Glomerular endothelial cell (primary cell): ENCODE measurements around the gene LRBA. TPM values are rescaled to one million over a fixed set of nuclear protein-coding genes. Genes with fewer than 3 reads are reported as not detected.

Experiments
- DNase-seq: peaks from one replicate; pipeline ENCODE4 v3.0.0-alpha.2; 2011; ENCODE audit warnings: low read depth, low spot score; ENCODE audit errors: extremely low read depth
- total RNA-seq: library from RNA; depleted of rRNA; stranded (reverse); fragments of >200 nt; gene quantifications from 2 replicates; pipeline ENCODE4 v1.2.3, GENCODE V29; 2015

LRBA gene
- total RNA-seq, 1 donor from 2014 or later: 23.7 TPM

DNA sequence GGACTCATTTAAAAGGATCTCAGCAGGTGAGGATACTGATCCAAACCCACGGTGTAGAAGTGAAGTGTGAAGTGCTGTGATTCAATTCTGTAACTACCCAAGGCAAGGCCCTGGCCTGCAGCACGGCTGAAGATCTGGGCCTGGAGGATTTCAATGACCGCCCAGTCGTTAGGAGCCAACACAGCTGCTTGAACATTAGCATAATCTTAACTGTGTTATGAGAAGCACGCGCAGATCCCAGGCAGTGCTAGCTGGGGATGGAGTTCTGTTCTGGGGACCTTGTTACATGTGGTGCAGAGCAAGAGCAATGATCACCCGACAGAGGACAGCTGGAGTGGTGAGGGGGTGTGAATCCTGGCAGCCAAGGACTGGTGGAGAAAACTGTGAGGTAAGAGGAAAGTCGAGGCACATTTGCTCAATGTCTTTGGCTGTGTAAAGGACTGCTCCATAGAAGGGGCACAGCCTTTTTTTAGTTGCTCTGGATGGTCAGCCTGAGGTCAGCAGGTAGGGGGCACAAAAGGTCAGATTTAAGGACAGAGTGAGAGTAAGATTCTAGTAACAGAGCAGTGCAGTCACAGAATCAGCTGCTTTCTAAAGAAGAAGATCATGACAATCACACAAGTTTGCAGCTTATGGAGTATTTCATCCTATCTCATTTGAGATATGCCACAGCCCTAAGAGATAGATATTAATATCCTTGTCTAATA lies 755.1 kb downstream of the LRBA start:
- DNase-seq: no peak

DNA sequence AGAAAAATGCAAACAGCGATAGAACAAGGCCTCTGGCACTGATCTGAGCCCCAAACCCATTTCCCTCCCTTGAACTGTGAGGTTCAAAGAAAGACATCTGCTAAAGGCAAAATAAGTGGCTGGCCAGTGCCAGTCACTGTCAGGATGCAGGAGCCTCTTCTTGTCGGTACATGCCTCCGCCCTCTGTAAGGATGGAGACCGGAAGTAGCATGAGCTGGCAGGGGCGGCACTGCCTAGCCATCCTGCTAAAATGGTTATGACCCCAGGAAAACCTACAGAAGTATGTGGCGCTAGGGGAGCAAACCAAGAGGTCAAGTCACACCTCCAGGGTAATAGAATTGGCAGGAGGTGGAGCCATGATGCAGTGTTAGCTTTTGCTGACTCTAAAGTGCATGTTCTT lies 756.5 kb downstream of the LRBA start:
- DNase-seq: no peak

DNA sequence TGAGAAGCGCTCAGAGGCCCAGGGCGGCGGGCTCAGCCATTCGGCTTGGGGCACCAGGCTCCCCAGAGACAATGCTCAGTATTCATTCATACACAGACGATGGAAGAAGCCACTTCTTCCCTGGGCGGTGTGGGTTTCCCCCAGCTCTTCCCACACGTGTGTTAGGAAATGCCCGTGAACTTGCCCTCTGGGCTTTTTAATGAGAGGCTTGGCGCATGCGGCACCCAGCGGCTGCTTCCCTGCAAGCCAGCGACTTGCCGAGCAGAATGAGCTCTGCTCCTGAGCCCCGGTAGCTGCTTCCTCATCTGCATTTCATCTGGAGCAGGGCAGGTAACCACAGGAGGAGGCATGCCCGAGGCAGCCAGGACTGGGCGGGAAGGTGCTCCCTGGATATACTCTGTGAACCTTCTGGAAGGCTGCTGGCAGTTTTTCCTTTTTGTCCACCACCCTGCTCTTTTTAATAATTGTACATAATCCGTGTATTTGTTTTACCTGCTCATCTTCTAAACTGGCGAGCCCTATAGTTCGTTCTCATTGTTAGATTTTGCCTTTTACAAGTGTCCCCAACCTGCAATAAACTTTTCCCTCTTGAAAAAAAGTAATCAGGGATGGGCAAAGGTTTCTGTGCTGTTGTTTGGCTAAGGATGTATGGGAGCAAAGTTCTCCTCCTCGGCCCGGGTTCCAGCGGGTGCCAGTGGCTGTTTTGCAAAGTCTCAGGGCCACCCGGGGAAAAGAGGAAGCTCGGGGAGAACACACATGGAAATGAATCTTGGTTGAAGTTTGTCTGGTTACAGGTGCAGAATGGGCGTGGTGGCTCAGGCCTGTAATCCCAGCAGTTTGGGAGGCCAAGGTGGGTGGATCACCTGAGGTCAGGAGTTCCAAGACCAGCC lies 758.0 kb downstream of the LRBA start:
- no peak for DNase-seq

DNA sequence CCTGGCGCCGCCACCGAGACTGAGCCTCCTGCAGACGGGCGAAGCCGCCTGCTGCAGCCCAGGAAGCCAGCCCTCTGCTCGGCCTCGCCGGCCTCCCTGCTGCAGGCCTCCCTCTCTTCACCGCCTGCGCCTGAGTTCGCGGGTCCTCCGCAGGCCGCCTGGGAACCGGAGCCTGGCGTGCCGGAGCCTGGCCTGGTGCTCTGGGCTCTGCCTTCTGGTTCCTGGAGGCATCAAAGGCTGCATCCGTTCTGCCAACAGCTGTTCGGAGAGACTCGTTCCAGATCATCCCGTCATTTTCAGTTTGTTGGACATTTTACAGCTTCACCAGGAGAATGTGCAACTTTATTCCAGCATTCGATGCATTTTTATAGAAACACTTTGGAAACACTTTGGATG lies 758.9 kb downstream of the LRBA start:
- DNase-seq: no peak

DNA sequence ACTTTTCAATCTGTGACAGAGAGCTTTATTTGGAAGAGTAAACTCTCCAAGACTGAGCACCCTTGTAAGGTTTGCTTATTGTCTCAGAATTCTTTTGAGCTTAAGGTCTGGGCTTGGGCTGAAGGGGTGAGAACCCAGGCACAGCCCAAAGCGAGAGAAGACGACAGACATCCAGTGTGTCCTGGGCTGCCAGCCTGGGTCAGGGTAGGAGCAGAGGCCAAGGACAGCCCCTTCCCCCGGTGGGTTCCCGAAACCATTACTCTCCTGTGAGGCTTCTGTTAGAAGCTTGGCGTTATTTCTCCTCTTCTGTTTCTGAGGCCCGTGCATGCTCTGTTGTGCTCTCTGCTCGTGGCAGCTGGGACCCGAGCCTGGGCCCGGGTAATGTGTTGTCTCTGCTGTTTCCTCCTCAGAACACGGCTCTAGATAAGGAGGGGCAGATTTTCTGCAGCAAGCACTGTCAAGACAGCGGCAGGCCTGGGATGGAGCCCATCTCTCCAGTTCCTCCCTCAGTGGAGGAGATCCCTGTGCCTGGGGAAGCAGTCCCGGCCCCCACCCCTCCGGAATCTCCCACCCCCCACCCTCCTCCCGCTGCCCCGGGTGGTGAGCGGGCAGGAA lies 759.4 kb downstream of the LRBA start:
- DNase-seq: no peak

DNA sequence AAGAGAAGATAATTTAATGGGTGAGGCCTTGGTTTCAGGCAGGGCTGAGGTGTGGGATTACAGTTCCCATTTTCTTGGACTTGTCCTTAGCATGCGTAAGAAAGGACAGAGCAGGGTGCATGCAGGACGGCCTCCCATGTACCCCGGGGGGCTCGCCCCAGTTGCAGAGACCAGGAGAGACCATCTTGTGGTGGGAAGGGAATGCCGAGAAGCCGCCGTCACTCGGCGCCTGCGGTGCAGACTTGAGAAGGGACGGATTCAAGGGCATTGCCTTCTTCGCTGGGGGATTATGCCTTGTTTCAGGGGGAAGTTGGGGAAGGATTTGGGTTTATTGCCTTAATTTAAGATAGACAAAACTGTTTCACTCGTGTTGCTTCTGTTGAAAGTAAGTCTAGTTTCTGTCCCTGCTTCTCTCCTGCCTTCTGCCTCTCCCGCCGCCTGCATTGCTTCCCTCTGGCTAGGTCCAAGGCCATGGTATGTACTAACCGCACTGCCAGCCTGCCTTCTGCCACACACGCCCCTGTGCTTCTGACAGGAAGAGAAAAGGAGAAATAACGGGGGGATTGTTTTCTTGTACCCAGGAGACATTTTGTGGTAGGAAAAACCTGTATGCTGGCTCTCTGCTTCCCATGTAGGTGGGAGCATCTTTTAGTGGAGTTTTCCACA lies 761.0 kb downstream of the LRBA start:
- no peak for DNase-seq

DNA sequence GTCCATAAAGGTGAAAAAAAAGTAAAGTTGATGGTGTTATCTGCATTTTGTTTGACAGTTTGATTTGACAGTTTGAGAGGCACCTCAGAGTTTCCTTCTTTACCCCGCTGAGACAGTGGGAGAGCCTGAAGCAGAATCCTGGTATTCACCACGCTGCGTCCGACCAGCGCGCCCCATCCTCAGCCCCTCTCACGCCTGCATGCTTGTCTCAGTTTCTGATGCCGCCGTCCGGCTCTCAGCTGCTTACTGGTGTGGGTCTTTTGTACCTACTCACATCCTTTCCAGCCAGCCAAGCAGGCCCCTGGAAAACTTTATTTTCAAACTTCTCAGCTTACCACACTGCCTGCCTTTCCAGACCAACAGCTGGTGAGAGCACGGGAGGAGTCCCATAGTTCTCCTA lies 761.7 kb downstream of the LRBA start:
- DNase-seq: no peak

DNA sequence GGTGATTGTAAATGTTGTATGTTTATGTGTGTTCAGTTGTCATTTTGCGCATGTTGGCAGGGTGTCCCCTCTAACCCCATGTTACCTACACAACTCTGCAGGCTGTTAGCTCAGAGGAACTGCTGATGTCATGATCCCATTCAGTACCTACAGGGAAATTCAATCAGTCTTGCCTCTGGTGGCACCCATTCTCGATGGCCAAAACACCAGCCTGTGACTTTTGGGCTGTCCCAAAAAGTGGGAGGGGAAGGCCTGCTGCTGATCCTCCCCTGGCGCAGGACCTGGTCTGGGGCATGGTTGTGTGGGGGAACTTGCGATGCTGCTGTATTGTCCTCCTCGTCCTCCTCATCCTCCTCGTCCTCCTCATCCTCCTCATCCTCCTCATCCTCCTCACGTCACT lies 762.3 kb downstream of the LRBA start:
- DNase-seq: no peak

DNA sequence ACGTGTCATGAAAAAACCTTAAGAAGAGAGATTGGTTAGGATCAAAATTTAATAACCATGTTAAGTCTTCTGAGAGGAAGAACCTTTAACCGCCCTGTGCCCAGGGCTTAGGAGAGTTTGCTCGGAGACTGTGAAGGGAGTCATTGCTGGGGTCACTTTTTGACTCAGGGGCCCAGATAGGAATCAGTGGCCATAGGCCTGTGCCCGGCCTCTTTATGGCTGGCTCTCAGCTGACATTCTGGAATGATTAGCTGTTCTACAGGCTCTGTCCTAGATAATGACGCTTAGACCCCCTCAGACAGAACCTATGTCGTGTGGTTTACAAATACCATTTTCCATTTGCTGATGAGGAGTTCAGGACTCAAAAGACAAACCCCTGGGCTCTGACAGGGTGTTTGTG lies 762.8 kb downstream of the LRBA start:
- DNase-seq: no peak

DNA sequence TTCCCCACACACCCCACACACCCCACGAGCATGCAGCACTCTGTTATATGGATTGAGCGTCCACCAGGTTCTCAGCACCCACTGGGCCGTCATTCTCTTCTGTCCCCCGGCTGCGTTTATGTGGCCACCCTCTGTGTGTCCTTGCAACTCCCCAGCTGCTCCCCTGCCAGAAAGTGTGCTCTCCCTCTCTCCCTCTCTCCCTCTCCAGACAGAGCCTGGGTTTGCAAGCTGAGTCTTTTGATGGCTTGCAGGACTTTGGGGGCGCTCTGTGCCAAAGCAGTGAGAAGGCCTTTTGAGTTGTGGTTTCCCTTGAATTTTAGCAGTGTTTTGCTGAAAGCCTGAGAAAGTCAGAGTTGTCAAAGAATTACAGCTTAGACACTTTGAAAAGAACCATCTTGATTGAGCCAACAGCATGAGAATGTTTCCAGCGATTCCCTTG lies 763.3 kb downstream of the LRBA start:
- no peak for DNase-seq

DNA sequence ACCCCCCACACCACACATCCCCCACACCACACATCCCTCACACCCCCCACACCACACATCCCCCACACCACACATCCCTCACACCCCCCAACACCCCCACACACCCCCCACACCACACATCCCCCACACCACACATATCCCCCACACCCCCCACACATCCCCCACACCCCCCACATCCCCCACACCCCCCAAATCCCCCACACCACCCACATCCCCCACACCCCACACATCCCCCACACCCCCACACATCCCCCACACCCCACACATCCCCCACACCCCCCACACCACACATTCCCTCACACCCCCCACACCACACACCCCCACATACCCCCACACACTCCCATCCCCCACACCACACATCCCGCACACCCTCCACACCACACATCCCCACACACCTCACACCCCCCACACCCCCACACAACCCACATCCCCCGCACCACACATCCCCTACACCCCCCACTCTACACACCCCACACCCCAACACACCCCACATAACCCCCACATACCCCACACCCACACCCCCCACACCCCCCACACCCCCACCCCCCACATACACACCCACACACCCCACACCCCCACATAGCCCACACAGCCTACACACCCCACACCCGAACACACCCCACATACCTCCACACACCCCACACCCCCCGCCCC lies 764.0 kb downstream of the LRBA start:
- DNase-seq: no peak

DNA sequence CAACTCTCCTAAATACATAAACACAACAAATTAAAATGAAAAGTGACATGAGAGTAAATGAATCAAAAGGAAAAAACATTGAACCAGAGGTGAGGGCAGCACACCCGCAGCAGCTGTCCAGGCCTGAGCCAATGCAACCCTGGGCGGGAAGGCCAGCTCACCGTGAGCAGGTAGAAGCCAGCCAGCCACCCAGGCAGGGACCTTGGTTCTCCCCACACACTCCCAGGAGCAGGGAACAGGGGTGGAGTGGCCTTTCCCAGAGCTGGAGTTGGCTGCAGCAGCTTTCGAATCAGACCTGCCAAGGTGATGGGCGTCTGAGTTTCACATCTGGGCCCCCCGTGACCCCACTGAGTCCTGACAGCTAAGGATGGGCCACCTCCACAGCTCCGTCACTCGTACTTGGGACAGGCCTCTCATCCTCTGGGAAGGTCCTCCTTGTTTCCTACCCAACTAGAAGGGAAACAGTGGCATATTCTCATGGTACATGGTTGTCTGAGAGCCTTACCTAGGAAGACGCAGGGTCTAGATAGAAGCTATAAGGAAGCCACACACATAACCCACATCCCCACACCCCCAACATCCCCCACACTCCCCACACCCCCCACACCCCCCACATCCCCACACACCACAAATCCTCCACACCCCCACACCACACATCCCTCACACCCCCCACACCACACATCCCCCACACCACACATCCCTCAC lies 764.6 kb downstream of the LRBA start:
- no peak for DNase-seq

DNA sequence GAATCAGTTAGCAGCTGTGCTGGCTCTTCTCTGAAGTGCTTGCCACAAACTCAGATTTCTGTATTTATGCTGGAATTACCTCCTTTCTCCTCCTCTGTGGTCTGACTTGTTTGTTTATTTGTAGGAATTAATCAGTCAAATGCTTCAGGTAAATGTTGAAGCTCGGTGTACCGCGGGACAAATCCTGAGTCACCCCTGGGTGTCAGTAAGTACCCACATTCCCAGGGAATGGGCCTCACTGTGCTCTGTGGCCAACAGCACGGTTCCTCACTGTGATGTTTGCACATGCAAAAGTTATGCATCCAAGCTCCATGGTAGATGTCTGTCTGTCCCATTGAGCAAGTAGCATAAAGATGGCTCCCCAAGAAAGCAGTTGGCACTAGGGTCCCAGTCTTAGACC lies 766.9 kb downstream of the LRBA start:
- no peak for DNase-seq

DNA sequence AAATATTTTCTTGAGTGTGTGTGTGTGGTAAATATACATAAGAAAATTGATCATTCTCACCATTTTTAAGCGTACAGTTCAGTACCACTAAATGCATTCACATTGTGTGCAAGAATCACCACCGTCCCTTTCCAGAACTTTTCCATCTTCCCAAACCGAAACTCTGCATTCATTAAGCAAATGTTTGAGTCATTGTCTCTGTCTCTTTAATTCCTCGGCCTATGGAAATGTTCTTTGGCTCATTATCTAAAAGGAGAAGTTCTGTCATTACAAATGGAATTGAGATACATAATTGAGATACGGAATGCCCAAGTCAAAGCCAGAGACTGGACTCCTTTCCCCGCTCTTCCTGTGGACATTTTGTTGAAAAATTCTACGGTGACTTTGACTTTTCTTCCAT lies 767.9 kb downstream of the LRBA start:
- no peak for DNase-seq

DNA sequence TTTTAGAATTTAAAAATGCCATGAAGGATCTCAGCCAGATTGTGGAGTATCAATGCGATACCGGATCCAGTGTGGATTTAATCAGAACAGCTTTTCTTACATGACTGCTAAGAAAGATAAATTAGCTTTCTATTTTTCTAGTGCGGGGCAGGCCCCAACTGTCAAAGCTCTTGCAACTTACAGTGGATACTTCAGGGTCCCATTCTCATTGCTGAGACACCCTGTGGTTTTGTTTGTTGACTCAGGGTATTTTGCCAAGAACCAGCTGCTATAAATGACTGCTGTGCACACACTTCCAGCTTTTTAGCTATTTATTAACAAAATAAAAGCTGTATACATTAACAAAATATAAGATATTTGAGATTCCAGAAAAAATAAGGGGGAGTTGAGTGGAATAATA lies 770.5 kb downstream of the LRBA start:
- DNase-seq: no peak

DNA sequence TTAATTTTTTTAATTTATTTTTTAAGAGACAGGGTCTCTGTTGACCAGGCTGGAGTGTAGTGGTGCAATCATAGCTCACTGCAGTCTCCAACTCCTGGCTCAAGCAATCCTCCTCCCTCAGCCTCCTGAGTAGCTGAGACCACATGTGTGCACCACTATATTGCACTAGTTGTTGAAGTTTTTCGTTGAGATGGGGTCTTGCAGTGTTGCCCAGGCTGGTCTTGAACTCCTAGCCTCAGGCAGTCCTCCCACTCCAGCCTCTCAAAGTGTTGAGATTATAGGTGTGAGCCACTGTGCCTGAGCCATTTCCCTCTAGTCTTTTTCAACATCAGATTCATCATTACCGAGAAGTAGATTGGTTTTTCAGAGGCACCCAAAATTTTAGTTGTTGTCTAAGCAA lies 771.2 kb downstream of the LRBA start:
- no peak for DNase-seq

DNA sequence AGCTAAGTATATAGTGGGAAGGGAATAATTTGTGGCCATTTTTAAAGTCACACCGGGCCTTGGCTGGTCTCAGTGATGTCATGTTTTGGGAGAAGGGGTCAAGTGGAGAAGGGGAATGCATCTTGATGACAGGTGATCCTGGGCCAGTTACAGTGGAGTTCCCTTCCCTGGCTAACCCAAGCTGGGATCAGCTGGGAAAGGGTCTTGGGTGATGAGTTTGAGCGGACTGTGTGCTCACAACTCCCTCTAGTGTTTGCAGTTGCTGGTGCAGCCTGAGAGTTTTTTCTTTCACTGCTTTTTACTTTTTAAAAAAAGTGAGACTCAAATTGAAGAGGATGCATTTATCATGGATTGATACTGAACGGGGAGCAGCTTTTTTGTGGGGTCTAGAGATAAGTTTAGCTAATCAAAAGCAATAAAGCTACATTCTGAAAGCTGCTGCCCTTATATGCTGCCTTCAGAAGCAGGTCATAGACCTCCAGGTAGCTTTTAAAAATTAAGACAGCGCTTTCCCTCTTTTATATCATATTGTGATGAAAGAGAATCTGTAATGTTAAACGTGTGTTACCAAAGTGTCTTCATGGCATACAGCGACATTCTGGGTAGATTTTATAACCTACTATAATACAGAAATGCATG lies 772.1 kb downstream of the LRBA start:
- DNase-seq: no peak

DNA sequence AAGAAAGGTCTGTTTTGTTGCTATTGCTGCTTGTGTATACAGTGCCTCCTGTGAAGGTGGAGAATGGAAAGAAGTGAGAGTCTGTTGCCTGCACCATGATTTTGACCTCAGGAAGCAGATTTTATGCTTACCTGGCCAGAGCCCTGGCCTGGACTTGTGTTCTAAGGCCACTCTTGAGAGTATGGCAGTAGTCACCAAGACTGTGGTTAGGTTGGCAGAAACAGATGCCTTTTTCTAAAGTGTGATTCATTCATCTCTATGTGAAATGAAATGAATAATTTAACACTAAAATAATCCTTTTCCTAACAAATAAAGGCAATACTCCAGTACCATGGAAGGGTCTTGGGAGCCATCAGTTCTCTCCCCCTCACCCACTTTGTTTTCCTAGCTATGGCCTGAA lies 775.1 kb downstream of the LRBA start:
- DNase-seq: no peak

DNA sequence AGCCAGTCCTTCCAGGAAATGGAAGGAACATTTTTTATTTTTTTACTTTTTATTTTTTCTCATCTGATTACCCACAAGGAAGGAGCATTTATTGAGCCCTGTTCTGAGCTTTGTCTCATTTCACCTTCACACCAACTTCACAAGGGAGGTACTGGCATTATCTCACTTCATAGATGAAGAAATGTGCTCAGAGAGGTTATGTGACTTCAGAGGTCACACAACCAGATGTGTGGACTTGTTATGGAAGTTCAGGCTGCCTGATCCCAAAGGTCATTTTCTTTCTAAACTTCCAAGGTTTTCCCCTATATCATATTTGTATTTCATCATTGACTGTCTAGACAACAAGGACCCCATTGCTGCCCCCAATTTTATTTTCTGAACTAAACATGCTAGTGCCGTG lies 776.5 kb downstream of the LRBA start:
- no peak for DNase-seq
